Measurements from ENCODE around the gene RAB24.

- TF ChIP-seq ARNTL (CRISPR knock-in tag; IDR thresholded peaks at IDR 0.05; ENCODE audit: borderline replicate concordance, low read depth) (no peak), PATZ1 (CRISPR knock-in tag; IDR thresholded peaks at IDR 0.05; ENCODE audit: borderline replicate concordance) (no peak), CSRNP3 (CRISPR knock-in tag; IDR thresholded peaks at IDR 0.05) (no peak), ZNF8 (CRISPR knock-in tag; IDR thresholded peaks at IDR 0.05) (no peak)
These were observed 32.6 kb upstream of the RAB24 start for GRCh38 chr5:177336112-177336511.

Measured in SK-N-SH treated with all-trans-retinoic acid at 6 μM for 48 hours (cell line).